CD8-positive, alpha-beta memory T cell (primary cell): ENCODE data around the gene TIE1. TPM values are rescaled to one million over a fixed set of nuclear protein-coding genes. Genes with fewer than 3 reads are reported as not detected.

ENCODE experiments used
- CTCF ChIA-PET: fragments of 350-600 bp; sonication (Branson Sonifier 250); formaldehyde crosslinking; loops from one replicate; lab custom pipeline; 2021; ENCODE audit warnings: antibody characterized with exemption; lab: Charles Lee
- POLR2A ChIA-PET: fragments of 350-600 bp; sonication (Branson Sonifier 250); formaldehyde crosslinking; loops from one replicate; lab custom pipeline; 2021; ENCODE audit warnings: antibody characterized with exemption; lab: Charles Lee
- DNase-seq, 5 donors: peaks; one replicate each; pipeline versions ENCODE4 v3.0.0 to v3.0.0-alpha.2; 2020 to 2022; ENCODE audit warnings: mixed read lengths in 1 of 5
- H3K27ac ChIP-seq: one replicate; pipeline ENCODE4 v1.7.0; 2013; ENCODE audit warnings: low read depth, mild to moderate bottlenecking, low read length, moderate library complexity
- H3K27me3 ChIP-seq: 2 replicates; pipeline ENCODE4 v1.7.0; 2013; ENCODE audit warnings: low read length, mild to moderate bottlenecking; ENCODE audit not compliant: insufficient read depth, poor library complexity, severe bottlenecking
- H3K36me3 ChIP-seq: 2 replicates; pipeline ENCODE4 v1.7.0; 2013; ENCODE audit warnings: mild to moderate bottlenecking, low read length, moderate library complexity; ENCODE audit not compliant: insufficient read depth
- H3K4me1 ChIP-seq: 2 replicates; pipeline ENCODE4 v1.7.0; 2013; ENCODE audit warnings: mild to moderate bottlenecking, low read length, moderate library complexity; ENCODE audit not compliant: insufficient read depth
- H3K4me3 ChIP-seq: 2 replicates; pipeline ENCODE4 v1.7.0; 2013; ENCODE audit warnings: mild to moderate bottlenecking, low read length
- H3K9me3 ChIP-seq: 2 replicates; pipeline ENCODE4 v1.7.0; 2013; ENCODE audit warnings: mild to moderate bottlenecking, low read length
- H3K27ac Mint-ChIP-seq, 8 donors: one replicate each; pipeline ENCODE4 v1.8.0; 2020 to 2021; ENCODE audit warnings: mixed read lengths in 8 of 8, mild to moderate bottlenecking in 6 of 8, inconsistent platforms in 3 of 8, moderate library complexity in 3 of 8
- H3K27me3 Mint-ChIP-seq, 2 donors: one replicate each; pipeline ENCODE4 v1.8.0; 2020 to 2021; ENCODE audit warnings: mixed read lengths in 2 of 2, mild to moderate bottlenecking in 1 of 2, moderate library complexity in 1 of 2
- H3K36me3 Mint-ChIP-seq, 3 donors: one replicate each; pipeline ENCODE4 v1.8.0; 2020 to 2021; ENCODE audit warnings: mixed read lengths in 3 of 3, inconsistent platforms in 1 of 3, mild to moderate bottlenecking in 1 of 3
- H3K4me1 Mint-ChIP-seq, 3 donors: one replicate each; pipeline ENCODE4 v1.8.0; 2020 to 2021; ENCODE audit warnings: mixed read lengths in 3 of 3, inconsistent platforms in 1 of 3, mild to moderate bottlenecking in 1 of 3
- H3K4me3 Mint-ChIP-seq, 7 donors: one replicate each; pipeline ENCODE4 v1.8.0; 2020 to 2021; ENCODE audit warnings: mixed read lengths in 7 of 7, mild to moderate bottlenecking in 6 of 7, moderate library complexity in 4 of 7, inconsistent platforms in 2 of 7
- H3K9me3 Mint-ChIP-seq, 5 donors: one replicate each; pipeline ENCODE4 v1.8.0; 2020 to 2022; ENCODE audit warnings: mixed read lengths in 5 of 5, mild to moderate bottlenecking in 3 of 5, moderate library complexity in 2 of 5, inconsistent platforms in 1 of 5
- polyA plus RNA-seq: library from polyadenylated mRNA; unstranded; fragments of 300-500 nt; fragmentation: Illumina TruSeq; gene quantifications from one replicate; pipeline ENCODE4 v1.2.3, GENCODE V29; 2021
- total RNA-seq, 2 experiments: library from RNA; stranded (reverse); gene quantifications; one replicate each; pipeline ENCODE4 v1.2.3, GENCODE V29; 2021

Gene TIE1
- total and polyA plus RNA-seq, 3 experiments from 2014 or later, result 0.31 to 0.33 TPM; not detected in 1

GRCh38 chr1:43338001-43338400 lies 37.2 kb downstream of the TIE1 start:
- ChIA-PET POLR2A (no interaction called here), CTCF (no interaction called here)
- DNase-seq, result no peak
- H3K27me3 ChIP-seq, result no peaks in the 10 kb centered on the region
- H3K27ac ChIP-seq, result no peak overlapping the region
- no peaks in the 10 kb centered on the region for H3K4me1 ChIP-seq
- H3K4me3 Mint-ChIP-seq, result no peak overlapping the region
- no peaks in the 10 kb centered on the region for H3K9me3 ChIP-seq
- H3K36me3 ChIP-seq, result no peaks in the 10 kb centered on the region
- no peaks in the 10 kb centered on the region for H3K36me3 Mint-ChIP-seq
- no peaks in the 10 kb centered on the region for H3K4me1 Mint-ChIP-seq
- no peak overlapping the region for H3K4me3 ChIP-seq
- H3K27ac Mint-ChIP-seq, result no peak overlapping the region
- H3K9me3 Mint-ChIP-seq, result no peaks in the 10 kb centered on the region
- no peaks in the 10 kb centered on the region for H3K27me3 Mint-ChIP-seq

DNA sequence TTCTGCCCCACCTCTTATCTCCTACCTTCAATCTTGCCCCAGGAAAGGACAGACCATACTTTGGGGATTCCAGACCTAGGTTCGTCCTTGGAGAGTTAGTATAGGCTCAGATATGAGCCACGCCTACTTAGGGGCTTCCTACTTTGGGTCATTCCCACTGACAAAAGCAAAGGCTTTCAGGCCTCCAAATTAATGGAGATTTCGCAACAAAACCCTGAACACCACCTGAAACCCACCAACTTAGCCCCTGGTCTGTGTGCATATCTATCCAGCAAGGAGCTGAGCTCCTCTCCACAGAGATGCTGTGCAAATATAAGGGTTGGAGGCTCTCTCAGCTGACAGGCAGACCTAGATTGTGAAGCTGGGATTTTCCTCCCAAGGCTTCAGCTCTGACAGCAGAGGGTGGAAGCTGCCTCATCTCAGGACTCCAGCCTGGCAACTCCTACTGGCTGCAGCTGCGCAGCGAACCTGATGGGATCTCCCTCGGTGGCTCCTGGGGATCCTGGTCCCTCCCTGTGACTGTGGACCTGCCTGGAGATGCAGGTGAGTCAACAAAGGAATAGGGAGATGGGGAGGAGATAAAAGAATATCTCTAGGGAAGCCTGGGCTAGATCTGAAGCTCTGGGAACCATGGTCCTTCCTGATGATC lies 38.9 kb downstream of the TIE1 start:
- Histone ChIP-seq H3K4me1 (no peaks in the 10 kb centered on the region), H3K36me3 (no peaks in the 10 kb centered on the region), H3K27ac (no peak overlapping the region), H3K9me3 (no peaks in the 10 kb centered on the region), H3K4me3 (no peak overlapping the region), H3K27me3 (no peaks in the 10 kb centered on the region)
- ChIA-PET CTCF (no interaction called here), POLR2A (no interaction called here)
- H3K27ac Mint-ChIP-seq, result no peak overlapping the region
- no peaks in the 10 kb centered on the region for H3K4me1 Mint-ChIP-seq
- no peaks in the 10 kb centered on the region for H3K36me3 Mint-ChIP-seq
- no peak overlapping the region for H3K4me3 Mint-ChIP-seq
- no peaks in the 10 kb centered on the region for H3K27me3 Mint-ChIP-seq
- no peaks in the 10 kb centered on the region for H3K9me3 Mint-ChIP-seq
- DNase-seq, result no peak

DNA sequence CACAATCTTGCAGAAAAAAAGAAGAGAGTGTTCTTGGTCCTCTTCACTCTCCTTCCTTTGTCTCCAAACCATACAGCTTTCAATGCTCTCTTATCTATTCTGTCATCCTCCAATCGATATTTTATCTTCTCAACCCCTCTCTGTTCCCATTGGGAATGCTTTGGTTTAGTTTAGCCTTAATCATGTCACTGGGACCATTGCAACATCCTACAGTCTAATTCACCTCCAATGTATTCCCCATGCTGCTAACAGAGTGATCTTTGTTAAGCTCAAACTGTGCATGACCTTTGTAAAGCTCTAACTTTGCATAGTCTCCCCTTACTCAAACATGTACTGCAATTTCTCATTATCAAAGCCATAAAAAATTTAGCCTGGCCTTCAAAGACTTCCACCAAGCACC lies 39.8 kb downstream of the TIE1 start:
- H3K27ac Mint-ChIP-seq, result peak overlapping the region in 1 of 8 donors; percentile 21
- no peaks in the 10 kb centered on the region for H3K36me3 ChIP-seq
- no peak overlapping the region for H3K27ac ChIP-seq
- ChIA-PET CTCF (no interaction called here), POLR2A (no interaction called here)
- H3K27me3 Mint-ChIP-seq, result no peaks in the 10 kb centered on the region
- H3K27me3 ChIP-seq, result no peaks in the 10 kb centered on the region
- no peaks in the 10 kb centered on the region for H3K9me3 Mint-ChIP-seq
- no peaks in the 10 kb centered on the region for H3K4me1 Mint-ChIP-seq
- DNase-seq, result no peak
- no peaks in the 10 kb centered on the region for H3K36me3 Mint-ChIP-seq
- no peaks in the 10 kb centered on the region for H3K9me3 ChIP-seq
- no peaks in the 10 kb centered on the region for H3K4me1 ChIP-seq
- no peak overlapping the region for H3K4me3 Mint-ChIP-seq
- no peak overlapping the region for H3K4me3 ChIP-seq

DNA sequence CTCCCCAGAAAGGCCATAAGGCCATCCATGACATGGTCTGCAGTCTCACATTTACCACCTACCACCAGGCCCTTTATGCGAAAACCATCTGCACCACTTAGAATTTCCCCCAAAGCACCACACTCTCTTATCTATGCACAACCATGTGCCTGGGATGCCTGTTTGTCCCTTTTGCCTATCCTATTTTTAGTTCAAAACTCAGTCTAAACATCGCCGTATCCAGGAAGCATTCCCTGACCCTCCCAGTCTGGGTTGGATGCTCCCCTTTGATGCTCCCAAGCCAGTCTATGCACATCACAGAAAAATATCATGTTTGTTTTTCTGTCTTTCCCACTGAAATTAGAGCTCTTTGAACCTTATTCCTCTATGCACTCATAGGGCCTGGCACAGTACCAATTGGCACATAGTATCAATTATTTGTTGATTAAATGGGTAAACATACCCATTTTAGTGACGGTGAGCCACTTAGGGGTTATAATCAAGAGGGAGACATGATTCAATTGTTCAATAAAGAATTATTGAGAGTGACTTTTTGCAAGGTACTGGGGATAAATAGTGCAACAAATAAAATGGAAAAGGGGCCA lies 43.6 kb downstream of the TIE1 start:
- POLR2A ChIA-PET, result no interaction called here
- H3K36me3 ChIP-seq, result no peaks in the 10 kb centered on the region
- Mint-ChIP-seq H3K27ac (peak overlapping the region in 2 of 8 donors; percentile 4 to 6), H3K9me3 (no peaks in the 10 kb centered on the region), H3K27me3 (no peaks in the 10 kb centered on the region), H3K4me1 (peaks cover under 1 to 3% (median 3%) of the 10 kb centered on the region in 3 donors), H3K36me3 (no peaks in the 10 kb centered on the region), H3K4me3 (no peak overlapping the region)
- CTCF ChIA-PET, result no interaction called here
- no peaks in the 10 kb centered on the region for H3K9me3 ChIP-seq
- no peak overlapping the region for H3K27ac ChIP-seq
- no peaks in the 10 kb centered on the region for H3K27me3 ChIP-seq
- no peak for DNase-seq
- H3K4me3 ChIP-seq, result no peak overlapping the region
- peaks cover under 1% of the 10 kb centered on the region for H3K4me1 ChIP-seq

DNA sequence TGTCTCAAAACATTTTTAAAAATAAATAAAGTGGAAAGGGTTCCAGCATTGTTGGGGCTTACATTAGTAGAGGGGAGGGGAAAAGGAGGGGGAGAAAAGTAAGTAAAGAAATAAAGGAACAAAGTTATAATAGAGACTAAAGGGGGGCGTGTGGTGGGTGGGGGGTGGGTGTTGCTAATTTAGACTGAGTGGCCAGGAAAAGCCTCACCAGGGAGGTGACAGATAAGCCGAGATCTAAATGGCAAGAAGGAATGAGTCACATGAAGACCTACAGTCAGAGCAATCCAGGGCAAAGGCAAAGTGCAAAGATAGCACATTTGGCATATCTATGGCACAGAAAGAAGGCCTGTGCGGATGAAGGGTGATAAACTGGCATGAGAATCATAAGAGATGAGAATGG lies 44.3 kb downstream of the TIE1 start:
- no peak for DNase-seq
- H3K9me3 Mint-ChIP-seq, result no peaks in the 10 kb centered on the region
- no peak overlapping the region for H3K4me3 ChIP-seq
- H3K4me1 ChIP-seq, result peaks cover 4% of the 10 kb centered on the region
- H3K36me3 Mint-ChIP-seq, result no peaks in the 10 kb centered on the region
- H3K27me3 ChIP-seq, result no peaks in the 10 kb centered on the region
- H3K36me3 ChIP-seq, result no peaks in the 10 kb centered on the region
- H3K4me1 Mint-ChIP-seq, result peaks cover 5 to 10% (median 9%) of the 10 kb centered on the region in 3 donors
- ChIA-PET CTCF (no interaction called here), POLR2A (no interaction called here)
- no peak overlapping the region for H3K27ac ChIP-seq
- peak overlapping the region in 1 of 7 donors; percentile 55 for H3K4me3 Mint-ChIP-seq
- H3K27me3 Mint-ChIP-seq, result no peaks in the 10 kb centered on the region
- H3K27ac Mint-ChIP-seq, result peak overlapping the region in 3 of 8 donors; percentile 35 to 66 (median 55)
- H3K9me3 ChIP-seq, result no peaks in the 10 kb centered on the region

DNA sequence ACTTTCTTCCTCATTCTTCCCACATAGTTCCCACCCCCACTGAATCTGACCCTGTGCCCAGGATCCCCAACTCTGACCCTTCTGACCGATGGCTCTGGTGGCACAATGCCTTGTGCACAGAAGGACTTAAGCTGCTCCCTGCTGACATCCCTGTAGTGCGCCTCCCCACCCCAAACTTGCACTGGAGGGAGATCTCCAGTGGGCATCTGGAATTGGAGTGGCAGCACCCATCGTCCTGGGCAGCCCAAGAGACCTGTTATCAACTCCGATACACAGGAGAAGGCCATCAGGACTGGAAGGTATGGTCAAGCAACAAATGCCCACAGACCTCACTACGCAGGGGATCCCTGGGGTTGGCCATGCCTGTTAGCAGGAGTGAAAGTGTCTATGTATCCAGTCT lies 45.9 kb downstream of the TIE1 start:
- no peak for DNase-seq
- H3K9me3 Mint-ChIP-seq, result no peaks in the 10 kb centered on the region
- Histone ChIP-seq H3K27me3 (no peaks in the 10 kb centered on the region), H3K4me1 (peaks cover 4% of the 10 kb centered on the region), H3K9me3 (no peaks in the 10 kb centered on the region), H3K4me3 (no peak overlapping the region), H3K27ac (no peak overlapping the region), H3K36me3 (no peaks in the 10 kb centered on the region)
- CTCF ChIA-PET, result no interaction called here
- POLR2A ChIA-PET, result no interaction called here
- H3K27me3 Mint-ChIP-seq, result no peaks in the 10 kb centered on the region
- H3K36me3 Mint-ChIP-seq, result no peaks in the 10 kb centered on the region
- H3K4me3 Mint-ChIP-seq, result no peak overlapping the region
- H3K4me1 Mint-ChIP-seq, result peaks cover 5 to 10% (median 9%) of the 10 kb centered on the region in 3 donors
- peak overlapping the region in 2 of 8 donors; percentile 30 to 91 for H3K27ac Mint-ChIP-seq

DNA sequence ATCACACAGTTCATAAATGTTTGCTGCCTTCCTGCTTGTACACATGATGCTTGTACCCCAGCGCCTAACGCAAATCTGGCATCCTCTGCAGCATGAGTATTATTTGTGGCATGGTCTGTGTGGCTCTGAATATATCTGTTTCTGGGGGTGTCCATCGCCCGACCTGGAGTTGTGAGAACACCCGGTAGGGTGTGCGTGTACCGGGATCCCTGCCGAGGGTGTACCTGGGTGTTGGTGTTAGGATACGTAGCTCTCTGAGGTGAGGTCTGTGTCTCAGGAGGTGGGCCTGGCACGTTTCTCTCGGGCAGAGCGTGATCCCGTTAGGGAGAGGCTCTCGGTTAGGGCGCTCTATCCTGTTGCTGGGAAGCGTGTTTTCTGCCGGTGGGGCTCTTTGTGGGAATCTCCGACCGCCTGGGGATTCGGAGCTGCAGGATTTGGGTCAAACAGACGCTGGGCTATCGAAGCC lies 47.6 kb downstream of the TIE1 start:
- no peaks in the 10 kb centered on the region for H3K9me3 ChIP-seq
- ChIA-PET CTCF (no interaction called here), POLR2A (interaction anchor here (1.2 kb wide), 1 partner anchor 10 kb away, joined by 4 read pairs; the partner anchor contains the start of gene CDC20)
- no peak for DNase-seq
- peak overlapping the region in 6 of 7 donors; percentile 30 to 72 (median 63) for H3K4me3 Mint-ChIP-seq
- no peak overlapping the region for H3K4me3 ChIP-seq
- H3K36me3 Mint-ChIP-seq, result no peaks in the 10 kb centered on the region
- H3K36me3 ChIP-seq, result no peaks in the 10 kb centered on the region
- peaks cover 4% of the 10 kb centered on the region for H3K4me1 ChIP-seq
- peaks cover 5 to 10% (median 9%) of the 10 kb centered on the region in 3 donors for H3K4me1 Mint-ChIP-seq
- no peak overlapping the region for H3K27ac ChIP-seq
- no peaks in the 10 kb centered on the region for H3K9me3 Mint-ChIP-seq
- no peaks in the 10 kb centered on the region for H3K27me3 ChIP-seq
- peak overlapping the region in 6 of 8 donors; percentile 17 to 91 (median 65) for H3K27ac Mint-ChIP-seq
- H3K27me3 Mint-ChIP-seq, result no peaks in the 10 kb centered on the region

DNA sequence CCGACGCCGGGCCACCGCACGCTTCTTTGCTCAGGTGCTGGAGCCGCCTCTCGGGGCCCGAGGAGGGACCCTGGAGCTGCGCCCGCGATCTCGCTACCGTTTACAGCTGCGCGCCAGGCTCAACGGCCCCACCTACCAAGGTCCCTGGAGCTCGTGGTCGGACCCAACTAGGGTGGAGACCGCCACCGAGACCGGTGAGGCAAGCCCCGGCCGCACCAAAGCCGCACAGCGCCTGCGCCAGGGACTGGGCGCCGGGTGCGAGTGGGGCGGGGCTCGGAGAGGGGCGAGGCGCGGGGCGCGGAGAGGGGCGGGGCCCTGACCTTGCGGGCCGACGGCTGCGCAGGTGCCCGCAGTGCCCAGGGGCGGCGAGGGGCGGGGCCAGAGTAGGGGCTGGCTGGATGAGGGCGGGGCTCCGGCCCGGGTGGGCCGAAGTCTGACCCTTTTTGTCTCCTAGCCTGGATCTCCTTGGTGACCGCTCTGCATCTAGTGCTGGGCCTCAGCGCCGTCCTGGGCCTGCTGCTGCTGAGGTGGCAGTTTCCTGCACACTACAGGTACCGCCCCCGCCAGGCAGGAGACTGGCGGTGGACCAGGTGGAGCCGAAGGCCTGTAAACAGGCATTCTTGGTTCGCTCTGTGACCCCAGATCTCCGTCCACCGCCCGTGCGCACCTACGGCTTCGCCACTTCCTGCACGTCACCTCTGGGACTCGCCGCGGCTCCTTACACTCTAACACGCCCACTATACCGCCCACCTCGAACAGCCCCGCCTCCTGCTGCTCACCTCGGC lies 48.2 kb downstream of the TIE1 start:
- peak overlapping the region; percentile 76 to 91 (median 83) for H3K4me3 Mint-ChIP-seq
- H3K9me3 Mint-ChIP-seq, result no peaks in the 10 kb centered on the region
- H3K4me1 ChIP-seq, result peaks cover 4% of the 10 kb centered on the region
- H3K27me3 ChIP-seq, result no peaks in the 10 kb centered on the region
- H3K36me3 ChIP-seq, result no peaks in the 10 kb centered on the region
- POLR2A ChIA-PET, result interaction anchor here (1.2 kb wide), 1 partner anchor 10 kb away, joined by 4 read pairs; the partner anchor contains the start of gene CDC20
- peak overlapping the region; percentile 57 for H3K27ac ChIP-seq
- peak overlapping the region; percentile 79 to 99 (median 94) for H3K27ac Mint-ChIP-seq
- H3K27me3 Mint-ChIP-seq, result no peaks in the 10 kb centered on the region
- no peaks in the 10 kb centered on the region for H3K36me3 Mint-ChIP-seq
- CTCF ChIA-PET, result no interaction called here
- H3K9me3 ChIP-seq, result no peaks in the 10 kb centered on the region
- peaks cover 5 to 10% (median 9%) of the 10 kb centered on the region in 3 donors for H3K4me1 Mint-ChIP-seq
- peak; percentile 68 to 83 (median 73) for DNase-seq
- H3K4me3 ChIP-seq, result peak overlapping the region; percentile 29
